OCI-LY3 (cell line): ENCODE results near the gene UMODL1.

ENCODE experiments used
- EZH2phosphoT487 ChIP-seq: fragments of 200-600 bp; shearing (Covaris generic); IDR thresholded peaks from 2 replicates; pipeline ENCODE4 v1.6.1; 2018; ENCODE audit warnings: antibody characterized with exemption, mixed run types, low read depth
- TF ChIP-seq, protein P1 (sequence below): fragments of 200-600, 300-600 bp; sonication (generic); IDR thresholded peaks from 2 replicates; pipeline ENCODE4 v1.5.1; 2014; ENCODE audit warnings: antibody characterized with exemption, low read length, low read depth

DNA sequence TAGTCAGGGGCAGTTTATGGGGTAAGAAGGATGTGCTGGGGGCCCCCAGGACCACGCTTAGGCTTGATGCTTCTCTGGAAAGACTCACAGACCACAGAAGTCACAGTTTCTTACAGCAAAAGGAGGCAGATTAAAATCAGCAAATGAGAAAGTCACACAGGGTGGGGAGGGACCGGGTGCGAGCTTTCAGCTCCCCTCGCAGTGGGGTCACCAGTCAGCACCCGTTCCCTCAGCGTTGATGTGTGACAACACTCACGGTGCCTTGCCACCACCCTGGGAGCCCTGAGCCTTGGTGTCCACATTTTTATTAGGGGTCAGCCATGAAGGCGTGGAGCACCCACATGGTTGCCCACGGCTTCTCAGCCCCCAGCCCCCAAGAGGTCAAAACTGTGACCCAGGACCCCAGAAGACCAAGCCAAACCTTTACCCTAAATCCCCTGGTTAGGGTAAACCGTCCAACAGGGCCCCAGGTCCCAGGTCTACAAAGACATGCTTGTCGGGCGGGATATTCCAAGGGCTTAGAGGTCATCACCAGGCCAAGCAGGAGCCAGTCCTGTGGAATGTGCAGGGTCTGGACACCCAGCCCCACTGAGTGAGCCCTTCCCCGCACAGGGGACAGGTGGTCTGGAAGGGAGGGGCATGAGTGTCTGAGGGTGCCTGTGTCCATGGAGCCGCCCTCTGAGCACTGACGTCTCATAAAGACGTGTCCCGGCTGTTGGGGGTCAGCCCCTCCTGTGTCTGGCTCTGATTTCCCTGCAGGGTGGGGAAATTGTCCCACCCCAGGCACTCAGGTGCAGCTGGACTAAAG is 83.3 kb downstream of the UMODL1 start:
- TF ChIP-seq, protein P1, sequence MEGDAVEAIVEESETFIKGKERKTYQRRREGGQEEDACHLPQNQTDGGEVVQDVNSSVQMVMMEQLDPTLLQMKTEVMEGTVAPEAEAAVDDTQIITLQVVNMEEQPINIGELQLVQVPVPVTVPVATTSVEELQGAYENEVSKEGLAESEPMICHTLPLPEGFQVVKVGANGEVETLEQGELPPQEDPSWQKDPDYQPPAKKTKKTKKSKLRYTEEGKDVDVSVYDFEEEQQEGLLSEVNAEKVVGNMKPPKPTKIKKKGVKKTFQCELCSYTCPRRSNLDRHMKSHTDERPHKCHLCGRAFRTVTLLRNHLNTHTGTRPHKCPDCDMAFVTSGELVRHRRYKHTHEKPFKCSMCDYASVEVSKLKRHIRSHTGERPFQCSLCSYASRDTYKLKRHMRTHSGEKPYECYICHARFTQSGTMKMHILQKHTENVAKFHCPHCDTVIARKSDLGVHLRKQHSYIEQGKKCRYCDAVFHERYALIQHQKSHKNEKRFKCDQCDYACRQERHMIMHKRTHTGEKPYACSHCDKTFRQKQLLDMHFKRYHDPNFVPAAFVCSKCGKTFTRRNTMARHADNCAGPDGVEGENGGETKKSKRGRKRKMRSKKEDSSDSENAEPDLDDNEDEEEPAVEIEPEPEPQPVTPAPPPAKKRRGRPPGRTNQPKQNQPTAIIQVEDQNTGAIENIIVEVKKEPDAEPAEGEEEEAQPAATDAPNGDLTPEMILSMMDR: no peak
- TF ChIP-seq EZH2phosphoT487: no peak
